C4-2B (cell line): ENCODE measurements around the gene SCAMP4.

ENCODE experiments used
- CTCF ChIP-seq: fragments of 450-650 bp; conservative IDR thresholded peaks from 2 replicates; pipeline ENCODE4 v1.5.1; 2017; ENCODE audit warnings: mild to moderate bottlenecking
- ZFX ChIP-seq: fragments of 450-650 bp; IDR thresholded peaks from 2 replicates; pipeline ENCODE4 v1.6.1; 2017

- TF ChIP-seq CTCF = no peak
- no peak for TF ChIP-seq ZFX
Measured at GRCh38 chr19:1874554-1875185, 30.5 kb upstream of the SCAMP4 start.
